GM23338 (cell line): Measurements from ENCODE around the gene MKRN1. TPM values are rescaled to one million over a fixed set of nuclear protein-coding genes. Genes with fewer than 3 reads are reported as not detected.
A peak's percentile ranks its signal among the peaks of the same experiment; 100 is the strongest.

Source experiments
- ATAC-seq: fragments of 200-7000 bp; cut with Tn5 transposase; 3 replicates; pipeline ENCODE4 v1.9.1; 2020
- DNase-seq: peaks from one replicate; pipeline ENCODE4 v3.0.0-alpha.2; 2015; ENCODE audit warnings: low spot score
- H2AFZ ChIP-seq: fragments of 200-600 bp; sonication (generic); 2 replicates; pipeline ENCODE4 v1.8.0; 2016; ENCODE audit warnings: antibody characterized with exemption, mild to moderate bottlenecking, moderate library complexity
- H3F3A ChIP-seq: fragments of 200-600 bp; sonication (generic); replicated peaks from 2 replicates; pipeline ENCODE4 v1.8.0; 2017; ENCODE audit warnings: antibody characterized with exemption, mixed run types, low read depth
- H3K27ac ChIP-seq: fragments of 200-600 bp; sonication (generic); 2 replicates; pipeline ENCODE4 v1.6.1; 2016; ENCODE audit warnings: low read depth
- H3K27me3 ChIP-seq: fragments of 200-600 bp; sonication (generic); 2 replicates; pipeline ENCODE4 v1.8.0; 2016; ENCODE audit warnings: mild to moderate bottlenecking, mixed run types, moderate library complexity; ENCODE audit not compliant: insufficient read depth
- H3K36me3 ChIP-seq: fragments of 200-600 bp; sonication (generic); 2 replicates; pipeline ENCODE4 v1.8.0; 2016; ENCODE audit warnings: mild to moderate bottlenecking; ENCODE audit not compliant: insufficient read depth
- H3K4me1 ChIP-seq: fragments of 200-600 bp; sonication (generic); 2 replicates; pipeline ENCODE4 v1.8.0; 2016; ENCODE audit warnings: mild to moderate bottlenecking, moderate library complexity; ENCODE audit not compliant: insufficient read depth
- H3K4me2 ChIP-seq: fragments of 200-600 bp; sonication (generic); 2 replicates; pipeline ENCODE4 v1.7.1; 2017; ENCODE audit warnings: mixed run types
- H3K4me3 ChIP-seq: fragments of 200-600 bp; sonication (generic); 2 replicates; pipeline ENCODE4 v1.6.1; 2016; ENCODE audit warnings: mixed run types
- H3K79me2 ChIP-seq: fragments of 200-600 bp; sonication (generic); replicated peaks from 2 replicates; pipeline ENCODE4 v1.8.0; 2017; ENCODE audit warnings: mild to moderate bottlenecking; ENCODE audit not compliant: insufficient read depth
- H3K9me2 ChIP-seq: fragments of 200-600 bp; sonication (generic); 2 replicates; pipeline ENCODE4 v1.8.0; 2017; ENCODE audit not compliant: insufficient read depth
- H4K20me1 ChIP-seq: fragments of 200-600 bp; sonication (generic); replicated peaks from 2 replicates; pipeline ENCODE4 v1.8.0; 2017; ENCODE audit warnings: mild to moderate bottlenecking; ENCODE audit not compliant: insufficient read depth
- H3K27ac Mint-ChIP-seq: 2 replicates; pipeline ENCODE4 v1.8.0; 2020; ENCODE audit warnings: inconsistent platforms, mild to moderate bottlenecking, moderate library complexity, mixed read lengths
- H3K27me3 Mint-ChIP-seq: 3 replicates; pipeline ENCODE4 v1.8.0; 2022; ENCODE audit warnings: low read depth, mild to moderate bottlenecking, moderate library complexity, mixed read lengths, inconsistent platforms; ENCODE audit not compliant: insufficient read depth, poor library complexity
- H3K36me3 Mint-ChIP-seq: 3 replicates; pipeline ENCODE4 v1.8.0; 2021; ENCODE audit warnings: low read depth, mild to moderate bottlenecking, inconsistent platforms, moderate library complexity, mixed read lengths
- H3K4me1 Mint-ChIP-seq: 3 replicates; pipeline ENCODE4 v1.8.0; 2020; ENCODE audit warnings: mild to moderate bottlenecking, inconsistent platforms, mixed read lengths
- H3K4me3 Mint-ChIP-seq: 3 replicates; pipeline ENCODE4 v1.8.0; 2021; ENCODE audit warnings: moderate library complexity, mild to moderate bottlenecking, inconsistent platforms, mixed read lengths
- H3K9me3 Mint-ChIP-seq: 3 replicates; pipeline ENCODE4 v1.8.0; 2020; ENCODE audit warnings: moderate library complexity, mild to moderate bottlenecking, inconsistent platforms, mixed read lengths
- CREB1 ChIP-seq: fragments of 250-450 bp; sonication (Bioruptor Pico); IDR thresholded peaks from 2 replicates; pipeline ENCODE4 v1.5.0; 2020; ENCODE audit warnings: low read depth, mild to moderate bottlenecking, moderate library complexity
- EZH2 ChIP-seq: fragments of 200-600 bp; sonication (generic); IDR thresholded peaks from one replicate; pipeline ENCODE4 v1.8.0; 2017; ENCODE audit warnings: antibody characterized with exemption, mild to moderate bottlenecking, low read depth; ENCODE audit not compliant: unreplicated experiment
- EZH2phosphoT487 ChIP-seq: fragments of 200-600 bp; sonication (generic); IDR thresholded peaks from one replicate; pipeline ENCODE4 v1.8.1; 2018; ENCODE audit warnings: antibody characterized with exemption; ENCODE audit not compliant: unreplicated experiment
- NANOG ChIP-seq: IDR thresholded peaks from 2 replicates; pipeline ENCODE4 v1.6.1; 2016; ENCODE audit warnings: antibody characterized with exemption, borderline replicate concordance
- STAT1 ChIP-seq: IDR thresholded peaks from one replicate; pipeline ENCODE4 v1.6.1; 2016; ENCODE audit warnings: antibody characterized with exemption; ENCODE audit not compliant: unreplicated experiment
- ZNF331 ChIP-seq: fragments of 250-450 bp; sonication (Bioruptor Pico); IDR thresholded peaks from 2 replicates; pipeline ENCODE4 v1.5.0; 2020; ENCODE audit warnings: low read depth, mild to moderate bottlenecking, moderate library complexity
- polyA plus RNA-seq: library from polyadenylated mRNA; unstranded; fragments of >200 nt; fragmentation: Nextera tagmentation; extraction: Ambion mirVana; gene quantifications from 2 replicates; pipeline ENCODE4 v1.2.1, GENCODE V29; 2016
- total RNA-seq: library from RNA; depleted of rRNA; stranded (reverse); fragments of >200 nt; shearing (Covaris generic); gene quantifications from 2 replicates; pipeline ENCODE4 v1.2.3, GENCODE V29; 2014
- TF ChIP-seq, protein P1 (sequence below), 2 experiments: fragments of 200-600 bp in 1 of 2; sonication (generic) in 1 of 2; conservative IDR thresholded peaks; 2 replicates each; pipeline versions ENCODE4 v1.5.1 to v1.6.1; 2016 to 2017; ENCODE audit warnings: antibody characterized with exemption in 2 of 2, low read depth in 2 of 2, mild to moderate bottlenecking in 2 of 2, moderate library complexity in 1 of 2
- TF ChIP-seq, protein P2 (sequence below): fragments of 250-450 bp; sonication (Bioruptor Pico); IDR thresholded peaks from 2 replicates; pipeline ENCODE4 v1.5.0; 2020; ENCODE audit warnings: mild to moderate bottlenecking, moderate library complexity

MKRN1 gene
- total and polyA plus RNA-seq, 2 experiments from 2014 or later, result 65.0 to 86.8 TPM

DNA sequence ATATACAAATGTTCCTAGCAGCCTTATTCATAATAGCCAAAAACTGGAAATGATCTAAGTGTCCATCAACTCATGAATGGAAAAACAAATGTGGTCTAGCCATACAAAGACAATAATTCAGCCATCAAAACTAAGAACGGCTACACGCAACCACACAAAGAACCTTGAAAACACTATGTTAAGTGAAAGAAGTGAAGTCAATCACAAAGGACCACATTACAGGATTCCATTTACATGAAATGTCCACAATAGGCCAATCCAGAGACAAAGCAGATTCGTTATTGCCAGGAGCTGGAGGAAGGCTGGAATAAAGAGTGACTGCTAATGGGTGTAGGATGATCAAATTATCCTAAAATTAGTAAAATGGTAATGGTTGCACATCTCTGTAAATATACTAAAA lies 21.1 kb downstream of the MKRN1 start:
- H3K79me2 ChIP-seq, result peaks cover 69% of the 10 kb centered on the region
- peak overlapping the region; percentile 58 for H3K27ac ChIP-seq
- Mint-ChIP-seq H3K9me3 (no peaks in the 10 kb centered on the region), H3K4me3 (no peak overlapping the region), H3K36me3 (peaks cover 82% of the 10 kb centered on the region), H3K27me3 (no peaks in the 10 kb centered on the region), H3K4me1 (peaks cover 56% of the 10 kb centered on the region), H3K27ac (peak overlapping the region; percentile 69; the same call in 1 of the 2 replicates)
- peaks cover 17% of the 10 kb centered on the region for H4K20me1 ChIP-seq
- no peak overlapping the region for H3K4me2 ChIP-seq
- H3K9me2 ChIP-seq, result no peaks in the 10 kb centered on the region
- ATAC-seq (no peak), DNase-seq (no peak)
- peaks cover 31% of the 10 kb centered on the region for H3F3A ChIP-seq
- H3K4me1 ChIP-seq, result peaks cover 42% of the 10 kb centered on the region
- no peak overlapping the region for H2AFZ ChIP-seq
- no peaks in the 10 kb centered on the region for H3K27me3 ChIP-seq
- TF ChIP-seq STAT1, result no peak
- TF ChIP-seq ZNF331 (CRISPR knock-in tag), result no peak
- no peak overlapping the region for H3K4me3 ChIP-seq
- H3K36me3 ChIP-seq, result peaks cover 39% of the 10 kb centered on the region; the same call in 1 of the 2 replicates

DNA sequence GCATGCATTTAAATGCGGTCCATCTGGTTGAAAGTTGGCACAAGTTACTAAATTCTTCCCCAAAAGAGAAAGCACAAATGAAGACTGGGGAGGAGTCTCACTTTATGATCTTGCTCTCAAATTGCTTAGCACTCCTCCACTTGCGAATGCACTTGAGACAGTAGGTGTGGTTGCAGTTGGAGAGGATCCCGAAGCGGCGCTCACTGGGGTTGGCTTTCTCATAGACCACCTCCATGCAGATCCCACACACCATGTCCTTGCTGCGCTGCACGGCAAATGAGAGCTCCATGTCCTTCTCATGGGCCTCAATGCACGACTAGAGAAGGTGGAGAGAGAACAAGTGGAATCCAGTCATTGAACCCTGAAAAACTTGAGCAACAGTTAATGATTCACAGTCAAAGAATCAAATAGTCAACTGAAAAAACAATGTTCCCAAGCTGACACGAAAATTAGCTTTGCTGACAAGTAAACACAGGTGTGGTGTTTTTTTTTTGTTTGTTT lies 22.7 kb downstream of the MKRN1 start:
- H3F3A ChIP-seq, result peaks cover 31% of the 10 kb centered on the region
- H3K27ac ChIP-seq, result peak overlapping the region; percentile 58
- ATAC-seq (no peak), DNase-seq (no peak)
- H3K79me2 ChIP-seq, result peaks cover 63% of the 10 kb centered on the region
- H3K27me3 Mint-ChIP-seq, result no peaks in the 10 kb centered on the region
- H3K36me3 ChIP-seq, result peaks cover 36% of the 10 kb centered on the region; the same call in 1 of the 2 replicates
- H3K4me3 Mint-ChIP-seq, result peak overlapping the region; percentile 9; the same call in 1 of the 3 replicates
- TF ChIP-seq EZH2, result no peak
- no peak for TF ChIP-seq NANOG
- TF ChIP-seq STAT1, result no peak
- no peak for TF ChIP-seq EZH2phosphoT487
- TF ChIP-seq, protein P1, sequence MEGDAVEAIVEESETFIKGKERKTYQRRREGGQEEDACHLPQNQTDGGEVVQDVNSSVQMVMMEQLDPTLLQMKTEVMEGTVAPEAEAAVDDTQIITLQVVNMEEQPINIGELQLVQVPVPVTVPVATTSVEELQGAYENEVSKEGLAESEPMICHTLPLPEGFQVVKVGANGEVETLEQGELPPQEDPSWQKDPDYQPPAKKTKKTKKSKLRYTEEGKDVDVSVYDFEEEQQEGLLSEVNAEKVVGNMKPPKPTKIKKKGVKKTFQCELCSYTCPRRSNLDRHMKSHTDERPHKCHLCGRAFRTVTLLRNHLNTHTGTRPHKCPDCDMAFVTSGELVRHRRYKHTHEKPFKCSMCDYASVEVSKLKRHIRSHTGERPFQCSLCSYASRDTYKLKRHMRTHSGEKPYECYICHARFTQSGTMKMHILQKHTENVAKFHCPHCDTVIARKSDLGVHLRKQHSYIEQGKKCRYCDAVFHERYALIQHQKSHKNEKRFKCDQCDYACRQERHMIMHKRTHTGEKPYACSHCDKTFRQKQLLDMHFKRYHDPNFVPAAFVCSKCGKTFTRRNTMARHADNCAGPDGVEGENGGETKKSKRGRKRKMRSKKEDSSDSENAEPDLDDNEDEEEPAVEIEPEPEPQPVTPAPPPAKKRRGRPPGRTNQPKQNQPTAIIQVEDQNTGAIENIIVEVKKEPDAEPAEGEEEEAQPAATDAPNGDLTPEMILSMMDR (conservative IDR thresholded peaks at IDR 0.05; ENCODE audit: low read depth in 2 of 2), result no peak
- TF ChIP-seq CREB1, result no peak
- H3K27me3 ChIP-seq, result no peaks in the 10 kb centered on the region
- peak overlapping the region; percentile 1 for H3K4me2 ChIP-seq
- no peaks in the 10 kb centered on the region for H3K9me3 Mint-ChIP-seq
- no peak overlapping the region for H2AFZ ChIP-seq
- no peak overlapping the region for H3K4me3 ChIP-seq
- H3K36me3 Mint-ChIP-seq, result peaks cover 85% of the 10 kb centered on the region
- H3K4me1 Mint-ChIP-seq, result peaks cover 68% of the 10 kb centered on the region
- H3K27ac Mint-ChIP-seq, result peak overlapping the region; percentile 65
- no peaks in the 10 kb centered on the region for H3K9me2 ChIP-seq
- peaks cover 12% of the 10 kb centered on the region for H4K20me1 ChIP-seq
- peaks cover 46% of the 10 kb centered on the region for H3K4me1 ChIP-seq

DNA sequence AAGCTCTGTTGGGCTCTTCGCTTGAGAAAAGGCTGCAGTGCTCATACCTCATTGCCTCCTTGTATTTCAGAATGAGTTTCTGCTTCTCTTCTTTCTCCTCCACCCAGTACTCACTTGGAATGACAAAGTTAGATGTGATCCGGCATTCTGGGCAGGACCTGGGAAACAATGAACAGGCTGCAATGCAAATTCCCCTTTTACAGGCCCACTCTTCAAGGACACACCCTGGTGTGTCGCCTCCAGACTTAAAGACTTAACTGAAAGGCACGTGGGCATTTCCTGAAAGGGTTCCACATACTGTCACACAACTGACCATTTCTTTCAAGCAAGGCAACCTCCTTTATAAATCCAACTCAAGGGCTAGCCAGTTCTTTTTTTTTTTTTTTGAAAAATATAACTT lies 23.6 kb downstream of the MKRN1 start:
- peaks cover 53% of the 10 kb centered on the region for H3K4me1 ChIP-seq
- H4K20me1 ChIP-seq, result peaks cover 4% of the 10 kb centered on the region; the same call in 1 of the 2 replicates
- ATAC-seq, result peak; percentile 93
- peak overlapping the region; percentile 87 for H3K27ac ChIP-seq
- no peaks in the 10 kb centered on the region for H3K27me3 ChIP-seq
- H3K9me2 ChIP-seq, result no peaks in the 10 kb centered on the region
- H2AFZ ChIP-seq, result no peak overlapping the region
- TF ChIP-seq EZH2phosphoT487, result no peak
- TF ChIP-seq, protein P2, sequence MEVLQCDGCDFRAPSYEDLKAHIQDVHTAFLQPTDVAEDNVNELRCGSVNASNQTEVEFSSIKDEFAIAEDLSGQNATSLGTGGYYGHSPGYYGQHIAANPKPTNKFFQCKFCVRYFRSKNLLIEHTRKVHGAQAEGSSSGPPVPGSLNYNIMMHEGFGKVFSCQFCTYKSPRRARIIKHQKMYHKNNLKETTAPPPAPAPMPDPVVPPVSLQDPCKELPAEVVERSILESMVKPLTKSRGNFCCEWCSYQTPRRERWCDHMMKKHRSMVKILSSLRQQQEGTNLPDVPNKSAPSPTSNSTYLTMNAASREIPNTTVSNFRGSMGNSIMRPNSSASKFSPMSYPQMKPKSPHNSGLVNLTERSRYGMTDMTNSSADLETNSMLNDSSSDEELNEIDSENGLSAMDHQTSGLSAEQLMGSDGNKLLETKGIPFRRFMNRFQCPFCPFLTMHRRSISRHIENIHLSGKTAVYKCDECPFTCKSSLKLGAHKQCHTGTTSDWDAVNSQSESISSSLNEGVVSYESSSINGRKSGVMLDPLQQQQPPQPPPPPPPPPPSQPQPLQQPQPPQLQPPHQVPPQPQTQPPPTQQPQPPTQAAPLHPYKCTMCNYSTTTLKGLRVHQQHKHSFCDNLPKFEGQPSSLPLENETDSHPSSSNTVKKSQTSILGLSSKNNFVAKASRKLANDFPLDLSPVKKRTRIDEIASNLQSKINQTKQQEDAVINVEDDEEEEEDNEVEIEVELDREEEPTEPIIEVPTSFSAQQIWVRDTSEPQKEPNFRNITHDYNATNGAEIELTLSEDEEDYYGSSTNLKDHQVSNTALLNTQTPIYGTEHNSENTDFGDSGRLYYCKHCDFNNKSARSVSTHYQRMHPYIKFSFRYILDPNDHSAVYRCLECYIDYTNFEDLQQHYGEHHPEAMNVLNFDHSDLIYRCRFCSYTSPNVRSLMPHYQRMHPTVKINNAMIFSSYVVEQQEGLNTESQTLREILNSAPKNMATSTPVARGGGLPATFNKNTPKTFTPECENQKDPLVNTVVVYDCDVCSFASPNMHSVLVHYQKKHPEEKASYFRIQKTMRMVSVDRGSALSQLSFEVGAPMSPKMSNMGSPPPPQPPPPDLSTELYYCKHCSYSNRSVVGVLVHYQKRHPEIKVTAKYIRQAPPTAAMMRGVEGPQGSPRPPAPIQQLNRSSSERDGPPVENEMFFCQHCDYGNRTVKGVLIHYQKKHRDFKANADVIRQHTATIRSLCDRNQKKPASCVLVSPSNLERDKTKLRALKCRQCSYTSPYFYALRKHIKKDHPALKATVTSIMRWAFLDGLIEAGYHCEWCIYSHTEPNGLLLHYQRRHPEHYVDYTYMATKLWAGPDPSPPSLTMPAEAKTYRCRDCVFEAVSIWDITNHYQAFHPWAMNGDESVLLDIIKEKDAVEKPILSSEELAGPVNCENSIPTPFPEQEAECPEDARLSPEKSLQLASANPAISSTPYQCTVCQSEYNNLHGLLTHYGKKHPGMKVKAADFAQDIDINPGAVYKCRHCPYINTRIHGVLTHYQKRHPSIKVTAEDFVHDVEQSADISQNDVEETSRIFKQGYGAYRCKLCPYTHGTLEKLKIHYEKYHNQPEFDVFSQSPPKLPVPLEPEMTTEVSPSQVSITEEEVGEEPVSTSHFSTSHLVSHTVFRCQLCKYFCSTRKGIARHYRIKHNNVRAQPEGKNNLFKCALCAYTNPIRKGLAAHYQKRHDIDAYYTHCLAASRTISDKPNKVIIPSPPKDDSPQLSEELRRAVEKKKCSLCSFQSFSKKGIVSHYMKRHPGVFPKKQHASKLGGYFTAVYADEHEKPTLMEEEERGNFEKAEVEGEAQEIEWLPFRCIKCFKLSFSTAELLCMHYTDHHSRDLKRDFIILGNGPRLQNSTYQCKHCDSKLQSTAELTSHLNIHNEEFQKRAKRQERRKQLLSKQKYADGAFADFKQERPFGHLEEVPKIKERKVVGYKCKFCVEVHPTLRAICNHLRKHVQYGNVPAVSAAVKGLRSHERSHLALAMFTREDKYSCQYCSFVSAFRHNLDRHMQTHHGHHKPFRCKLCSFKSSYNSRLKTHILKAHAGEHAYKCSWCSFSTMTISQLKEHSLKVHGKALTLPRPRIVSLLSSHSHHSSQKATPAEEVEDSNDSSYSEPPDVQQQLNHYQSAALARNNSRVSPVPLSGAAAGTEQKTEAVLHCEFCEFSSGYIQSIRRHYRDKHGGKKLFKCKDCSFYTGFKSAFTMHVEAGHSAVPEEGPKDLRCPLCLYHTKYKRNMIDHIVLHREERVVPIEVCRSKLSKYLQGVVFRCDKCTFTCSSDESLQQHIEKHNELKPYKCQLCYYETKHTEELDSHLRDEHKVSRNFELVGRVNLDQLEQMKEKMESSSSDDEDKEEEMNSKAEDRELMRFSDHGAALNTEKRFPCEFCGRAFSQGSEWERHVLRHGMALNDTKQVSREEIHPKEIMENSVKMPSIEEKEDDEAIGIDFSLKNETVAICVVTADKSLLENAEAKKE (CRISPR knock-in tag), result peak; percentile 95
- Mint-ChIP-seq H3K4me3 (0 out of 3 replicates have a peak overlapping the region, but pooled peaks have one; percentile 6), H3K36me3 (peaks cover 77% of the 10 kb centered on the region), H3K27ac (peak overlapping the region; percentile 65), H3K9me3 (no peaks in the 10 kb centered on the region), H3K4me1 (peaks cover 75% of the 10 kb centered on the region), H3K27me3 (no peaks in the 10 kb centered on the region)
- no peak overlapping the region for H3K4me3 ChIP-seq
- H3K79me2 ChIP-seq, result peaks cover 56% of the 10 kb centered on the region
- H3K36me3 ChIP-seq, result peaks cover 33% of the 10 kb centered on the region; the same call in 1 of the 2 replicates
- peaks cover 31% of the 10 kb centered on the region for H3F3A ChIP-seq
- 0 out of 2 replicates have a peak overlapping the region, but pooled peaks have one; percentile 1 for H3K4me2 ChIP-seq
- peak; percentile 78 for DNase-seq
